Cardiac ventricle fibroblast (primary cell): ENCODE data around the gene ACP1. TPM values are rescaled to one million over a fixed set of nuclear protein-coding genes. Genes with fewer than 3 reads are reported as not detected.

Source experiments
- total RNA-seq: library from RNA; depleted of rRNA; stranded (reverse); fragments of >200 nt; gene quantifications from 2 replicates; pipeline ENCODE4 v1.2.3, GENCODE V29; 2015

Gene ACP1
- total RNA-seq: 57.5 and 73.5 TPM in 2 replicates

DNA sequence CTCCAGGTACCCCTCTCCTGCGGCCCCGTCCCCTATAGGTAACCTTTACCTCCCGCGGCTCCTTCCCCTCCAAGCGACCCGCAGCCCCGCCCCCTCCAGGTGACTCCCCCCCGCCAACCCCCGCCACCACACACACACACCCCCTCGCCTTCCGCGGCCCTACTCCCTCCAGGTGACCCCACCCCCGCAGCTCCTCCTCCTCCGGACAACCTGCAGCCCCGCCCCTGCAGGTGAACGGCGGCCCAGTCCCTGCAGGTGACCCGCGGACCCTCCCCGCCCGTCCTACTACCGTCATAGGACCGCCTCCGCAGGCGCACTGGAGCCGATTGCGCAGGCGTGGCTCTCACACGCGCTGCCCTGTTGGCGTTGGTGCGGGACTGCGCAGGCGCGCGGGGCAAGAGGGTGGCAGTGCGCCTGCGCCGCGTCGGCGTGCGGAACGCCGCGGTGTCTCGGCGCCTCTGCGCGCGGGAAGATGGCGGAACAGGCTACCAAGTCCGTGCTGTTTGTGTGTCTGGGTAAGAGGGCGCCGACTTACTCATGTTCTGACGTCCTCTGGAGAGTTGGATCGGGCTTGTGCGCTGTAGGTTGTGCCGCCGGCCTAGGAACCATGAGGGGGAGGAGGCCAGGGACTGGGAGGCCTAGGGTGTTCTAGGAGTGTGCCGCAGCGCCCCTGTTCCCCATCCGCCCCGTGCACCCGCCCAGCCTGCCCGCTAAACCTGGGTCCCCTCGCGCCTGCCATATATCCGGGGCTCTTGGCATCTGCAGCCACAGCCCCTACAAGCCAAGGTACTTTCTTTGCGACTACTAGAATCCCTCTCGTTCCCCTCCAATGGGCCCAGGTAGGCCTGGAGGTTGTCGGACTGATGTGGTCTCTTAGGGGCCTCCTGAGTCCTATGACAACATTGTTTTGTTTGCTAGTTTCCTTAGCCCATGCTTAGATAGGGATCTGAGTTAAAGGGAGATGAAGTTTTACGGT is at the start of gene ACP1:
ACP1 (plus strand) TSS at position 455 of the 976 bp plus-strand sequence; CDS start at position 473, 18 bp downstream.

DNA sequence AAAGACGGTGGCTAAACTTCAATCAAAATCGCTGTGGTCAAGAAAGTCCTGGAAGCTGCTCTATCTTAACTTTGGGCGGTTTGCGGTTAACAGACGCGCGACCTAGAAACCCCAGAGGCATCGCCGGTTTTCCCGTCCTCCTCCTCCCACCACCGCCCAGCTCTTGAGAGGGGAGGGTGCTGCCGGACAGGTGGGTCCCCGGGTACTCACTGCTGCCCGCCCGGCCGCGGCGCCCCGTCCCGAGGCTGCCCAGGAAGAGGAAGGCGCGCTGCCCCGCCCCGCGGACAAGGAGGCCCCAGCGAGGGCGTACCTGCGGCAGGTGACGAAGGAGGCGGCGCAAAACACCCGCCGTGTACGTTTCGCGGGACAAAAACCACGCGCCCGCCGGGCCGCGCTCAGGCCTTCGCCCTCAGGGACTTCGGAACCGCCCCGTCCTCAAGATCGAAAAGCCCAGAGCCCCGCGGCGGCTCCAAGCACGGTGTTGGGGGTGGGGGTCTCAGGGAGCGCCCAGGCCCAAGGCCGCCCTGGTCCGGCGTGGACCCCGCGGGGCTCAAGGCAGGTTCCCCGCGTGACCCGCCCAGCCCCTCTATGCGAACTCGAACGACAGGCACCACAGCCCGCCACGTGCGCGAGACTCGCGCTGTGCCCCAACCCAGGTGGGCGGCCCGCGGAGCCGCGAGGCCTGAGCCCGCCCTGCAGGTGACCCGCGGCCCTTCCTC is 814 bp upstream of the ACP1 start, which contains the start of gene SH3YL1:
SH3YL1 (minus strand) TSS at position 259 of the 719 bp plus-strand sequence; CDS start at position 211, 48 bp downstream.

DNA sequence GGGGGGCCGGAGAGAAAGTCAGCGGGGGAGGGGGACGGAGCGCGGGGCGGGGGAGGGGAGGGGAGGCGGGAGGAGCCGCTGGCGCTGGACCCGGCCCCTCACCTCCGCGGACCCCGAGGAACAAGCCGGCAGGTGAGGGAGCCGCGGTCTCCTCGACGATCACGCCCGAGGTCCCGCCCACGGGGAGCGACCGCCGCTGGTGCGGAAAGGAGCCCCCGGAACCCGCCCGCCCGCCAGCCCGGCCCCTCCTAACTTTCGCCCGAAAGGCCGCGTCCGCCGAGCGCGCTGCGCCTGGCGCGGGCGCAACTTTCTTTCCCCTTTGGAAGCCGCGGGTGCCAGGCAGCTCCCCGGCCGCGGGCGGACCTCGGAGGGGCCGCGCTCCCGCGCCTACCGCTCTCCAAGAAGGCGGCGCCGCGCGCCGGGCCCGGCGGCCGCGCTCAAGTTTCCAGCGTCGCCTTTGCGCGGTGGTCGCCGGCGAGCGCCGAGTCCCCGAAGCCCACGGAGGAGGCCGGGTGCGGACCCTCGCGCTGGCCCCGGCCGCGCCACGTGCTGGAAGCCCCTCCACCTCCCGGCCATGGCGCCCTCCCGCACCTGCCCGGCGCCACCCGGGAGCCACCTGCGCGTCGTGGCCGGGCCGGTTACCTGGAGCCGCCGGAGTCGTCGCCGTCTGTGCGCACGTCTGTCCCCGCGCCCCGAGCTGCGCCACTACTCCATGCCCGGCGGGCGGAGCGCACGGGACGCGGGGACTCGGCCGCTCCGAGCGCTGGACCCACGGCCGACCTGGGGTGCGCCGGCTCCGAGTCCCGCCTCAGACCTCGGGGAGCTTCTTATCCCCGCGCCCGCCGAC is 23.4 kb downstream of the ACP1 start, which contains the start of gene ALKAL2:
ALKAL2 (minus strand) TSS at position 181 of the 847 bp plus-strand sequence. CDS start 256 bp downstream, outside the sequence.

Other genes with a start within 250 kb of the ACP1 start
- not detected in 2 replicates for gene FAM110C, start 218.4 kb upstream of the ACP1 start, total RNA-seq
- gene SH3YL1, start 915 bp upstream of the ACP1 start, total RNA-seq: 28.6 and 32.5 TPM in 2 replicates
- not detected in 2 replicates for gene ALKAL2, start 23.1 kb downstream of the ACP1 start, total RNA-seq